HG02588 (cell line): Measurements from ENCODE around the gene ATRN.

ENCODE experiments used
- ATAC-seq: cut with Tn5 transposase; IDR thresholded peaks from one replicate; pipeline ENCODE4 v1.9.1; 2021; ENCODE audit warnings: mild to moderate bottlenecking, moderate library complexity; ENCODE audit not compliant: unreplicated experiment

Gene ATRN

DNA sequence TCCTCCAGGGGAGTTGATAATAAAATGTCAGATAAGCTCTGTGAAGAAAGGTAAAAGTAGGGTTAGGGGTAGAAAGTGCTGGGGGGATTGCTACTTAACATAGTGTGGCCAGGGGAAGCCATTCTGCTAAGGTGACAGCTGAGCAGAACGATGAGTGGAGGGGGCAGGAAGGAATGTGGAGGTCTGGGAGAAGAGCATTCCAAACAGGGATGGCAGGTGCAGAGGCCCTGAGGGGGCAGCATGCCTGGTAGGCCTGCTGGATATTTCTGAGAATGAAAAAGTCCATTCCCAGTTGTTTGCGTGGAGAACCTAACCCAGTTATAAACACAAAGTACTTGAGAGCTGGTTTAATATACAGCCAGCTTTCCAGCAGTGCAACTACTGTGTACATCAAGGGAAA, 183.1 kb downstream of the ATRN start:
- ATAC-seq = no peak

DNA sequence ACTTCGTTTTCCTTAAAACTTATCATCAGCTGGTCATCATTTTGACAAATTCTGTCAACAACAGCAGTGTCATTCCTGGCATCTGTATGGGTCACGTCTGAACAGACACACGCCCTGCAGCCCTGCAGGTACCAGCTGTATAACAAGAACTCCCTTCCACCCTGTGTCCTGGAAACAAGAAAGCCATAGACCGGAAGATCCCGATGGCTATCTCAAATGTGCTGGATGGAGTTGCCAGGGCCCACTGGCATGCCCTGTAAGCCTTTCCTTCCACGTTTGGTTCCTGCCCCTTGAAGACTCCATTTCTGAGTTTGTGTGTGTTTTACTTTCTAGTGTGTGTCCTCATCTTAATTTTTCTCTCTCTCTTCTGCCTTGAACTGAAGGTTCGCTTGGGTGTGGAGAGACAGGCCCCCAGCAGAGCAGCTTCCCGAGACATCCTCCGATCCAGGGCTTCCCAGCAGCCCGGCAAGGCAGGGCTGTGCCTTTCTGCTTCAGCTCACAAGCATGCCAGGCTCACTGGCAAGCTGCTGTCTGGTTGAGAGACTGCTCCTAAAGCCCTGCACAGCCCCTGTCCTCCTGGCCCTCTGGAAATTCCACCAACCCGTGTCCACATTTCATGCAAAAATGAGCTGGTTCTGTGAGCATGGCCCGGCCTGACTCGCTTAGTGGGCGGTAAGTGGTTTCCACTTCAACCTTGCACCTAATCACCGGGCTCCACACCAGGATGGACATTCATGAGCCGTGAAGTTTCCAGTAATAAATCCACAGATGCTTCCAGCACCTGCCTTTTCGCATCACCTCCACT, 183.7 kb downstream of the ATRN start:
- no peak for ATAC-seq

DNA sequence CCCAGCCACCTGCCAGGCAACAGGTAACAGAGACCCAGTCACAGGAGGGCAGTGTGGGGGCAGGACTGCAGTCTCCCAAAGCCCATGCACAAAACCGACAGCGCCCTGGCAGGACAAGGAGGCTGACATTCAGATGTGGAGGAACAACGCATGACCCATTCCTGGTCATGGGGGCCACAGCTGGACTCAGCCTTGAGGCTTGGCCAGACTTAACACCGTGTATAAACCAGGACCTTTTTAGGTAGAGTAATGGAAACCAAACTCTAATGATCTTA, 184.2 kb downstream of the ATRN start:
- no peak for ATAC-seq

DNA sequence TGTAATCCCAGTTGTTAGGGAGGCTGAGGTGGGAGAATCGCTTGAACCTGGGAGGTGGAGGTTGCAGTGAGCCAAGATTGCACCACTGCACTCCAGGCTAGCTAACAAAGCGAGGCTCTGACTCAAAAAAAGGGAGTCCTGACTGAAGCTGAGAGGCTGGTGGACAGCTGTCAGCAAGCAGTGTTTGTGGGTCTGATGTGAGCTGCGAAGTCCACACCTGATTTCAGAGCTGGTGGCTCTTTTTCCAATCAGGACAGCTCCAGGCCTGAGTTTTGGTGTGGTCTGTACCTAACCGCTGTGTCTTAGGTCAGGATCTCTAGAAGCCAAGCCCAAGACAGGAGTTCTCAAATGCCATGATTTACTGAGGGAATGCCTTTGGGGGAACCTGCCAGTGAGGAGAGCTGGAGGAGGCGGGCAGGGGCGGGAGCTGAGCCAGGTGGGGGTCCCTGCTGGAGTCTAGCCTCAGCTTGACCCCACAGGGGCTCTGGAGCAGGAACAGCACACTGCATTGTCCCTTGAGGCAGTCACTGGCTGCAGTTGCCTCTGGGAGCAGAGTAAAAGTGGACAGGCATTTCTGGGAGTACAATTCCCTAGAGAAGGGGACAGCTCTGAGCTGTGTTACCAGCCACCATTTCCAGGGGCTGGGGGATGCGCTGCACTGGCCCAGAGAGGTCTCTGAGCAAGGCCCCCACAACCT, 187.3 kb downstream of the ATRN start:
- no peak for ATAC-seq

DNA sequence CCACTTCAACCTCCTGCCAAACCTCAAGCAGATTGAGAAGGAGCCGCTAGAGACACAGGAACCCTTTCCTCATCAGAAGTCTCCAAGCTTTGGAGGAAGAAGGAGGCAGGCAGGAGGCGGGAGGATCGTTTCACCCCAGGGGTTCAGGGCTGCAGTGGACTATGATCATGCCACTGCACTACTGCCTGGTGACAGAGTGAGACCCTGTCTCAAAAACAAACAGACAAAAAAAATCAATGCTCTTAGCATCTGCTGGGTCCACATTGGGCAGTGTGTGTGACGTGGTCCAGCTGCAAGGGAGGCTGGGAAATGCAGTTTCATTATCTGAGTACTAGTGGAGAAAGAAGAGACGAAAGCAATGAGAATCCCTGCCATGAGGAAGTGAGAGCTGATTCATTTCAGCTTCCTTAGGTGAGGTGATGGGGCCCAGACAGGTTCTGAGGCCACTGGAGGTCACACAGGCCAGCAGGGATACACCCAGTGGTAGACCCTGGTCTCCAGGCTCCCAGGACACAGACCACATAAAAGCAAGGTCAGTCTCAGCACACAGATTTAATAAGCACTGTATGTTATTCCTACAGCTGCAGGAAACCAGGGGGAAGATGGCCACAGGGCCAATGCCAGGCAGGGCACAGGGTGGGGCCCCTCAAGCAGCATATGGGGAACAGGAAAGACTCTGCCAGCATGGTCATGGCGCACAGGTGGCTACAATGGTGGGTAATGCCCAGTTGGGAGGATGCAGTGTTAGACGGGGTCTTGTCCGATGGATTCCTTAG, 188.1 kb downstream of the ATRN start:
- peak; percentile 84 for ATAC-seq

DNA sequence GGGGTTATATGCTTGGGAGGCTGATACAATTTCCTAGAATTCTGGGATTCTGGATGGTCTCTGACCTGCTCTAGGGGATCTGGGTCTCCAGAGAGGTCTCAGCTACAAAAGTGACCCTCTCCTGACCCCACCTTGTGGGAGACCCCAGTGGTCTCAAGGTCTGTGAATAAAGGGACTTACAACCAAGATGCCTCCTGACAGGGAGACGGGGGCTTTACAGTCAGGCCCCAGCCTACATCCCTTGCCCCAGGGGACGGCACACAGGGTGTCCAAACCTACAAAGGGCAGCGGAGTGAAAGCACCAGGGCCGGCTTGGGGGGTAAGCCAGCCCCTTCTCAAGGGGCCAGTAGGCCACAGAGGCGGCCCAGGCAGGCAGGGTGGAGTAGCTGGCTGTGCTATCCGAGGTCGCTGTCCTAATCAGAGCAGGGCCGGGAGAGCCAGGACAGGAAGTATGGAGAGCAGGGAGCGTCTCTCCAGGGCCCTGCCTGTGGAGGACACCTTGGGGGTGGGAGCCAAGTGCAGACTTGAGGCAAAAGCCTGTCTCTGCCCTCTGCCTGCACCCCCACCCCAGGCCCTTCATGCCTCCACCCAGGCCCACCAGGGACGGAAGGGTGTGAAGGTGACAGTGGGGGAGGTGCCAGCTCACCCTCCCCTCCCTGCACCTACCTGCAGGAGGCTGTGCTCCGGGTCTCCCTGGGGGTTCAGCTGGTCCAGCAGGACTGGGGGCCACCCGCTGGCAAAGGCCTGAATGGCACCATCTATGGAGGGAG, 188.9 kb downstream of the ATRN start:
- no peak for ATAC-seq

DNA sequence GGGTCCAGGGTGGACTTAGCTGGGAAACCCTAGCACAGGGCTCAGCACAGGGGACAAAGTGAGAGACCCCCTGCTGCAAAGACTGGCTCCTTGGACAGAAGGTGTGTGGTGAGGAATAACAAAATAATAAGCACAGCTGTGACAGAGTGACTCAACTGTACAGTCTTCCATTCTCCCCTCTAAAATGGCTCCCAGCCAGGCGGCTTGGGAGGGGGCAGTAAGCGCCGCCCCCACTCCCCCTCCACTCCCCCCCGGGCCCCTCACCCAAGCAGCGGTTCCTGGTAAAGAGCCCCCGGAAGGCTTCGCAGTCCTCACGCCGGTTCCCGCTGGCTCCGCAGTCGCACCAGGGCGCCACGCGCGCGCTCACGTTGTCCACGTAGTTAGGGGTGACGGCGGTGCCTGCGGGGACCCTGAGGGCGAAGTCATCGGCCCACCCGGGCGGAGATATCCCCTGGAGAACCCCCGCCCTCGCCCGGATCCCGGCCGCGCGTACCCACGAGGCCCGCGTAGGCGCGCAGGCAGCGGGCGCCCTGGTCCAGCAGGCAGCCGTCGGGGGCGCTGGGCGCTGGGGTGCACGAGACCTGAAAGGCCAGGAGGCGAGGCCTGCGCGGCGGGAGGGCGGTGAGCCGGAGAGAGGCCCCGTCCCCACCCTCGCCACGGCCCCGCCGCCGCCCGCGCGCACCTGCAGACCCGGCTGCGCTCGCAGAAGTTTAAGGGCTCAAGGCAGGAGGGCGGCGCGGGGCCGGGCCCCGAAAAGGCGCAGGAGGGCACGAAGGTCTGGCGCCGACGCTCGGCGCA, 189.6 kb downstream of the ATRN start:
- no peak for ATAC-seq

DNA sequence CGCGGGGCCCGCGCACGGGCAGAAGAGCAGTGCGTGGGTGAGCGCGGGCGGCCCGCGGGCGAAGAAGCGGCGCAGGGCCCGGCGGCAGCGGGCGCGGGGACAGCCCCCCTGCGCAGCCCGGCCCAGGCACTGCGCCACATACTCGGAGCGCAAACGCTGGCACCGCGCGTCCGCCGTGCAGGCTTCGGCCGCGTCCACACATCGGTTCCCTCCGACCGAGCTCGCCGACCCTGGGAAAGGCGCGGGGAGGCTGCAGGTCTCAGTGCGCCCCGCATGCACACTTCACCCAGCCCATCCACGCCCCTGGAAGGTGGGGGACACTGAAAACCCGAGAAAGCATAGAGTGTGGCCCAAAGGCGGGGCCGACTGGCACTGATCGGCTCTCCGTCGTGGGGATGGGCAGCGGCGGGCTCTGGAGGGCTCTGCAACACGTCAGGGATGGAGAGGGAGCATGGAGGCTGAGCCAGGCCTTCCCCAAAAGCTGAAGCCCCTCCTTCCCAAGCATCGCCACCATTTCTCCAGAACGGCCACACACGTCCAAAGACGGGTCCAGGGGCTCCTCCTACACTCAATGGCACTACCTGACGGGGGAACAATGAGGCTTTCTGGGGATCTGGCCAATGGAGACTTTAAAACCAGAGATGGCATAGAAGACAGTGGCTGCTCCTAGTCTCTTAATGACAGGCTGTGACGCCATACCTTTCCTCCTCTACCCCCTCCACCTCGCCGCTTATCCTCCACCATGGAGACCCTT, 190.4 kb downstream of the ATRN start:
- no peak for ATAC-seq

DNA sequence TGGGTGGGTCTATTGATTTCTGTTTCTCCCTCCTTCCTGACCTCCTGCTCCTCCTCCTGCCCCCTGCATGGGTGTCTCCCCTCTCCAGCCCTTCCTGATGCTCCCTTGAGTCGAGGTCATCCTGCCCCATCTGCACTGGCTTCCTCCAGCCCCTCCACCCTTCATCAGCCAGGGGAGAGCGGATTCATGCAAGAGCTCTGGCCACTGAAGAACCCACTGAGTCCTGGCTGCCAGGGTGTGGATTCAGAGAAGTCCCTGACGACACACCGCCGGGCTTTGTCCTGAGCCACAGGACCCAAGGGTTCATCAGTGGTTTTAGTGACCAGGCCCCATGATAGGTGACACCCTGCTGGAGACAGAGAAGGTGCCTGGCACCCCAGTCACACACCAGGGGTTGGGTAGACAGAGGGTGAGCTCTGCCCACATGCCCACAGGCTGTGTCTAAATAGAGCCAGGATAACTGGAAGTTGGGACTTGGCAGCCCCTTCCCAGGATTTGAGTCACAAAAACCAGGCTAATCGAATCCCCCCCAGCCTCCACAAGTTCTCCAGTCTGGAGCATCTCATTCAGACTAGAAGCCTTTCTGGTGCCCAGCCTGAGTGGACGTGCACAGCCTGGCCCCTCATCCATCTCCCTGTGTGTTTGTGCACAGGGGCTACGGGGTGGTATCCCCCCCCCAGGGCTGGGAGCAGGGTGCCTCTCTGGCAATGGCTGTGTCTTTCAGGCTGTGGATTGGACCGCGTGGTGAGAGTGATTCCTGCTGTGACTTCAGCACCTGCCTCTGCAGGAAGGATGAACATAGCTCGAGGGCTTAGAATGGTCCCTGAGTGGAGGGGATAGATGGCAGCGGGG, 191.2 kb downstream of the ATRN start:
- ATAC-seq = no peak

DNA sequence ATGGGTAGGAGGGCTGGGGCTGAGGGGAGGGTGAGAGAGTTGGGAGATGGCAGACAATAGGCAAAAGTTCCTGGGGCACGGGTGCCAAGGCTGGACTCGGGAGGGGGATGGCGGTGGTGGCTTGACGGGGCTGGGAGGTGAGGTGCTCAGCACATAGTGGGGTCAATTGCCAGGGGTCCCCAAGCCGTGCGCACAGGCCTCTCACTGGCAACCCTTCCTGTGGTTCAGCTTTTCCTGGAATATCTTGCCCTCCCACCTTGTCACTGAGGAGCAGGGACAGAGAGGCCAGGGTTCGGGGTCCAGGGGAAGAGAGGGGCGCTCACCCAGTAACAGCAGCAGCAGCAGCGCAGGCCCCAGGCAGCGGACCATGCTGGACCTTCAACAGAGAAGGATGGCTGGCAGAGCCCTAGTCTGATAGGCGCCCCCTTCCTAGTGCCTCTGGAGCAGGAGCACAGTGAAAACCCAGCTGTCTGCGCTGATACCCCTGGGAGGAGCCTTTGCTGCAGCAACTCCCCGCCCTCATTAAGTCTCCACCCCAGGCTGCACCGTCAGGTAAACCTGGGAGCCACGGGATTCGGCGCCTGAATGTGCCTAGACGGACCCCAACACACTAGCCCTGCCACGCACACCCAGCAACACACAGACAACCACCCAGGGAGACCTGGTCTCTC, 192.3 kb downstream of the ATRN start, which contains the start of gene GFRA4:
Gene GFRA4 (minus strand): TSS at position 369 of the 671 bp plus-strand sequence. CDS start 0 bp downstream, at position 369.
- no peak for ATAC-seq

DNA sequence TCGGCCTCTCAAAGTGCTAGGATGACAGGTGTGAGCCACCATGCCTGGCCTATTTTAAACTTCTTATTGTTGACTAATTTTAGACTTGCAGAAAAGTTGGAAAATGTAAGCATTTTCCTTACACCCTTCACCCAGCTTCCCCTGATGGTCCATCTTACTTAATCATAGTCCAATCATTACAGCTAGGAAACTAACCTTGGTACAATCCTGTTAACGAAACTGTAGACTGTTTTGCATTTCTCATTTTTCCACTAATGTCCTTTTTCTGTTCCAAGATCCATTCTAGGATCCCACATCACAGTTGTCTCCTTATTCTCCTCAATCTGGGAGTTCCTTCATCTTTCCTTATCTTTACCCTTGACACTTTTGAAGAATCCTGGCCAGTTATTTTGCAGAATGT, 193.0 kb downstream of the ATRN start:
- ATAC-seq = no peak

DNA sequence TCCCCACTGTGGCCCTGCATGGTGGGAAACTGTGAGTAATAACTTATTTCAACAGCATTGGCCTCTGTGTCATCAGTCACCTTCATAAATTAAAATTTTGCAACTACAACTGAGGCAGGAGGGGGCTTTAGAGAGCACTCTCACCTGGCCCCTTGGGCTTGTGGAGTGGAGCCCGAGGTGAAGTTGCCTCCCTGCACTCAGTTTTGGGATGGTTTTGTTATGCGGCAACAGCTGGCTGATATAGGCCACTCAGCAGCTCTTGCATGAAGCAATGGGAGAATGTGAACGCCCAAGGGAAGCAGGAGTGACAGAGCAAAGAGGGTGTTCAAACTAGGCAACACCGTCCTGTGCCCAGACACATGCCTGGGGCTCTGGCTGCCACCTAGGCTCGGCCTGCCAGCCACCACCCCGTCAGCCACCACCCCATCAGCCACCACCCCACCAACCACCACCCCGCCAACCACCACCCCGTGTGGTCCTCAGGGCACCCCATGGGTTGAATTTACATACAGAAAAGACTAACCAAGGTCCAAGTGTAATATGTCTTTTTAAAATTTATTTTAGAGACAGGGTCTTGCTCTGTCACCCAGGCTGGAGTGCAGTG, 196.7 kb downstream of the ATRN start:
- no peak for ATAC-seq

DNA sequence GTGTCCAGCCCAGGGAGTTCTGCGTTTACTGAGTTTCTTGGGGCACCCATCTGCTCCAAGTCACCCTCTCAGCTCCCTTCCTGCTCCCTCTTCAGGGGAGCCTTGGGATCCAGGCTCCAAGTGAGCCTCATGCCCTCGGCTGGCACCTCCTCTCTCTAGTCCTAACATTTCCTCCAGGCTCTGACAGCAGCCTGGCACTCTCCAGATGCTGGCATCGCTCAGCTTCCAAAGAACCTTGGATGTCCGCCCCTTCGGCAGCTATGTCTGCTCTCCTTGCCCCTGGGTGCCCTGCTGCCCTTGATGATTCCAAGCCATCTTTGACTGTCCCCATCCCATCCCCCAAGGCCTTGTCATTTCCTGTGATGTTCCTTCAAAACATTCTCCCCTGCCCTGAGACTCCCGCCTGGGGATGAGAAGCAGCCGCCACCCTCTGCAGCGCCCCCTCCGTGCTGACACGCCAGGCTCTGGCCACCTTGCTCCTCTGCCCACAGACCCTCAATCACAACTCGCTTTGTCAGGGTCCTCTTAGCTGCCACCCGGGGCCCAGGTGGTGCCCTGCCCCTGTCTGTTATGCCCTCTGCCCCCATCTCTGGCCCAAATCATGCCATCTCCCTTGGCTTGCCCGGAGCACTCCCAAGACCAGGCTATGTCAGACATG, 199.0 kb downstream of the ATRN start:
- ATAC-seq = no peak

DNA sequence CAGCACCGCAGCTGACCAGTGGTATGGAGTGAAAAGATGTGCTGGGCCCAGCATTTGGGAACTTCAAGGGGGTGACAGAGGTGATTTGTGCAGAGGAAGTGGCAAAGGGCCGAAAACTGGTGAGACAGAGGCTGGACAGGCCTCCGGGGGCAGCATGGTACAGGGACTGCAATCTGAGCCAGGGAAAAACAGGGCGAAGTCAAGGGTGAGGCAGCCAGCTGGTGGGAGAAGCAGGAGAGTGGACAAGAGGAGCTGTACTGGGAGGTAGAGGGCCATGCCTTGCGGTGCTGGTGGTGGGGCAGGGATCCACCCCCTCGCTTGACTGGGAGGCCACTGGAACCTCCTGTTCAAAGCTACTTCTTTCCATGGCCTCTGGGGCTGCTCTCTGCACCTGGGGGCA, 199.7 kb downstream of the ATRN start:
- ATAC-seq = no peak

DNA sequence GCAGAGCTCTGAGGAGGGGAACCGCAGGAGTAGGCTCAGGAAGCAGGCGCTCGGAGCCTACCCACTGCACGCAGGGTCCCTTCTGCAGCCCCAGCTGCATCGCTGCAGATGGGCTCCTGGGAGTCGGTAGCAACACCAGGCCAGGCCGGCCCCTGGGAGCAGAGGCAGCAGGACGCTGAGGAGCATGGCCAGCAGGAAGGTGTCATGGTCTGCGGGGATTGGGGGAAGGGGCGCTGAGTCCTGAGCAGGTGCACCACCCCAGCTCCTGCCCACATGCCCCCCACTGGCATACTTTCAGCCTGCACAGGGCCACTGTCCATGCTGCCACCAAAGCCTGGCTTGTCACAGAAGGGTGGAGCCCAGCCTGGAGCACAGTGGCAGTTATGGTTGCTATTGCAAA, 200.1 kb downstream of the ATRN start:
- ATAC-seq = no peak

DNA sequence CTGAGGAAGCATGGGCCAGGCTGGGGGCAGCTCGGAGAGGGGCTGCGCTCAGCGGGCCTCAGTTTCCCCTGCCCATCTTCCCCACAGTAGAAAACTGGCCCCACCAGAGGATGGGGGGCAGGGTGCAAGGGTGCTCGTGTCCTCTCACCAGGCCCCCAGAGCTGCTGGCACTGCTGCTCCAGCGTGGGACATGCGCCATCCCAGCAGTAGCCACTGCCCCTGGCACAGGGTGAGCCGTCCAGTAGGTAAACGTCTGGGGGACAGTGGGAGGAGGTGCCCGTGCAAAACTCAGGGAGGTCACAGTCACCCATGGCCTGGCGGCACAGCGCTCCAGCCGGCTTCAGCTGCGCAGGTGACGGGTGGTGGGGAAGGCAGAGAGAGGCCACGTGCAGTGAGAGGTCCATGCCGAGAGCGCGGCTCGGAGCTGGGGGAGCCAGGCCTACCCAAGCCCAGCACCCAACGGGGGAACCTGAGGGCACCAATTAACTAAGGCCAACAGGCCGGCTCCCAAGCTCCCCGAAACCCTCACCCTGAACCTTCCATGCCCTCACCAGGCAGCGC, 201.2 kb downstream of the ATRN start:
- no peak for ATAC-seq
